ENCODE measurements around the gene LRMDA. TPM values are rescaled to one million over a fixed set of nuclear protein-coding genes. Genes with fewer than 3 reads are reported as not detected.
A peak's percentile ranks its signal among the peaks of the same experiment; 100 is the strongest.

Gene LRMDA
- total and polyA plus RNA-seq, 7 donors = 1.0 to 5.7 (median 2.5) TPM

GRCh38 chr10:76066457-76066856 lies 635.0 kb downstream of the LRMDA start:
- Histone ChIP-seq H3K4me1 (peaks cover under 1% of the 10 kb centered on the region), H3K27ac (no peak overlapping the region), H3K9me3 (peaks cover 2% of the 10 kb centered on the region), H3K27me3 (ENCODE audit: insufficient read depth in 3 of 3, low read length in 2 of 3) (no peaks in the 10 kb centered on the region), H3K4me3 (no peak overlapping the region), H3K36me3 (ENCODE audit: insufficient read depth in 1 of 2, low read depth in 1 of 2) (no peaks in the 10 kb centered on the region)
- intact Hi-C loops (cut with DNase I) = no loop called here
- DNase-seq (no peak), ATAC-seq (no peak)
- 88 to 95% (median 90%) methylated on average over 1 of the region's 1 CpG for WGBS, 3 donors
- TF ChIP-seq CTCF (IDR thresholded peaks at IDR 0.05) = no peak

GRCh38 chr10:76067447-76067846 lies 636.0 kb downstream of the LRMDA start:
- no peak for DNase-seq
- ATAC-seq = no peak
- Histone ChIP-seq H3K27me3 (ENCODE audit: insufficient read depth in 3 of 3, low read length in 2 of 3) (no peaks in the 10 kb centered on the region), H3K4me3 (no peak overlapping the region), H3K27ac (no peak overlapping the region), H3K9me3 (peaks cover 2% of the 10 kb centered on the region), H3K36me3 (ENCODE audit: insufficient read depth in 1 of 2, low read depth in 1 of 2) (no peaks in the 10 kb centered on the region), H3K4me1 (peaks cover 10% of the 10 kb centered on the region)
- TF ChIP-seq CTCF (IDR thresholded peaks at IDR 0.05) = no peak
- 92 to 99% (median 98%) methylated on average over 3 of the region's 3 CpGs for WGBS, 3 donors
- intact Hi-C loops (cut with DNase I) = no loop called here

DNA sequence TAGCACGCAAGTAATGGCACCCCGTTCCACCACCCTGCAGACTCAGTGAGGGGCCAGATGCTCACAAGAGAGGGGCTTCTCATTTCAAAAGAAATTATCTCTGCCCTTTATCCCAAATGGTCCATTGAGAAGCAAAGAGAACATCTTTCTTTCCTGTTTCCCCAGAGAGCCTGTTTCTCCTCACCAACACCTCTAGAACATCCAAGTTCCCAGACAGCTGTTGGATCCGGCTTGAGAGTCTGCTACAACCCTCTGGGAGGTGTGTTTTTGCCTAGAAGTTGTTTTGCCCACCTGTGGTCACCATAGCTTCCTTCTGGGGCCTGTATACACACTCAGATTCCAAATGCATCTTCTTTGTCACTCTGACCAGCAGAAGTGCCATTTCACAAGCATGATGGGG lies 637.4 kb downstream of the LRMDA start:
- 94 to 95% (median 95%) methylated on average over 3 of the region's 3 CpGs for WGBS, 3 donors
- Histone ChIP-seq H3K9me3 (peaks cover 2% of the 10 kb centered on the region), H3K27ac (no peak overlapping the region), H3K4me3 (no peak overlapping the region), H3K36me3 (ENCODE audit: insufficient read depth in 1 of 2, low read depth in 1 of 2) (no peaks in the 10 kb centered on the region), H3K27me3 (ENCODE audit: insufficient read depth in 3 of 3, low read length in 2 of 3) (no peaks in the 10 kb centered on the region), H3K4me1 (peaks cover 19% of the 10 kb centered on the region)
- no peak for TF ChIP-seq CTCF (IDR thresholded peaks at IDR 0.05)
- no peak for ATAC-seq
- intact Hi-C loops (cut with DNase I) = no loop called here
- DNase-seq = no peak

GRCh38 chr10:76070916-76071315 lies 639.5 kb downstream of the LRMDA start:
- WGBS, 3 donors = 74 to 79% (median 76%) methylated on average over 5 of the region's 5 CpGs
- Histone ChIP-seq H3K4me1 (peaks cover 23% of the 10 kb centered on the region), H3K27me3 (ENCODE audit: insufficient read depth in 3 of 3, low read length in 2 of 3) (no peaks in the 10 kb centered on the region), H3K4me3 (no peak overlapping the region), H3K27ac (no peak overlapping the region), H3K9me3 (peaks cover 2% of the 10 kb centered on the region), H3K36me3 (ENCODE audit: insufficient read depth in 1 of 2, low read depth in 1 of 2) (no peaks in the 10 kb centered on the region)
- TF ChIP-seq CTCF (IDR thresholded peaks at IDR 0.05) = no peak
- intact Hi-C loops (cut with DNase I) = no loop called here
- no peak for DNase-seq
- no peak for ATAC-seq

- no peak for DNase-seq
- H3K27ac ChIP-seq = no peak overlapping the region
- no peaks in the 10 kb centered on the region for H3K27me3 ChIP-seq (ENCODE audit: insufficient read depth in 3 of 3, low read length in 2 of 3)
- H3K36me3 ChIP-seq (ENCODE audit: insufficient read depth in 1 of 2, low read depth in 1 of 2) = no peaks in the 10 kb centered on the region
- peak in 1 of 4 donors; percentile 29 for ATAC-seq
- WGBS, 3 donors = 37 to 62% (median 42%) methylated on average over 5 of the region's 5 CpGs
- H3K9me3 ChIP-seq = peaks cover 2% of the 10 kb centered on the region
- H3K4me3 ChIP-seq = no peak overlapping the region
- TF ChIP-seq CTCF (IDR thresholded peaks at IDR 0.05) = no peak
- peaks cover 23% of the 10 kb centered on the region for H3K4me1 ChIP-seq
- intact Hi-C loops (cut with DNase I) = no loop called here
These were observed 640.4 kb downstream of the LRMDA start for GRCh38 chr10:76071653-76072365.
